ENCODE data around the gene C2orf74.

Gene C2orf74

DNA sequence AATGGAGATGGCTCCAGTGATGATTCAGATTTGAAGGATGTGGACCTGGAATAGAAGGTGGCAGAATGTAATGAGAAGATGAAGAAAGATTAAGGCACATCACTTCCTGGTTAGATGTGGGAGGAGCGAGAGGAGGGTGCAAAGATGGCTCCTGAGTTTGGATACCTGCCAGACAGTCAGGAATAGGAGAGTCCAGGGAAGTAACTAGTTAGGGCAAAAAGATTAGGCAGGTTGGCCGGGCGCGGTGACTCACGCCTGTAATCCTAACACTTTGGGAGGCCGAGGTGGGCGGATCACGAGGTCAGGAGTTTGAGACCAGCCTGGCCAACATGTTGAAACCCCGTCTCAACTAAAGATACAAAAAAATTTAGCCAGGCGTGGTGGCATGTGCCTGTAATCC, 5.6 kb downstream of the C2orf74 start:
- H3F3A ChIP-seq (ENCODE audit: insufficient read depth): no peaks in the 10 kb centered on the region
- no peaks in the 10 kb centered on the region for H3K79me2 ChIP-seq (ENCODE audit: insufficient read depth, low read length)
- H3K27me3 ChIP-seq (ENCODE audit: low read length): no peaks in the 10 kb centered on the region
- 0 out of 2 replicates have a peak, but pooled peaks cover 2% of the 10 kb centered on the region for H3K36me3 ChIP-seq (ENCODE audit: low read length)
- no peak overlapping the region for H3K27ac ChIP-seq (ENCODE audit: low read depth, low read length)
- no peak for TF ChIP-seq EZH2phosphoT487 (conservative IDR thresholded peaks at IDR 0.05; ENCODE audit: low read length)
- TF ChIP-seq, protein P1, sequence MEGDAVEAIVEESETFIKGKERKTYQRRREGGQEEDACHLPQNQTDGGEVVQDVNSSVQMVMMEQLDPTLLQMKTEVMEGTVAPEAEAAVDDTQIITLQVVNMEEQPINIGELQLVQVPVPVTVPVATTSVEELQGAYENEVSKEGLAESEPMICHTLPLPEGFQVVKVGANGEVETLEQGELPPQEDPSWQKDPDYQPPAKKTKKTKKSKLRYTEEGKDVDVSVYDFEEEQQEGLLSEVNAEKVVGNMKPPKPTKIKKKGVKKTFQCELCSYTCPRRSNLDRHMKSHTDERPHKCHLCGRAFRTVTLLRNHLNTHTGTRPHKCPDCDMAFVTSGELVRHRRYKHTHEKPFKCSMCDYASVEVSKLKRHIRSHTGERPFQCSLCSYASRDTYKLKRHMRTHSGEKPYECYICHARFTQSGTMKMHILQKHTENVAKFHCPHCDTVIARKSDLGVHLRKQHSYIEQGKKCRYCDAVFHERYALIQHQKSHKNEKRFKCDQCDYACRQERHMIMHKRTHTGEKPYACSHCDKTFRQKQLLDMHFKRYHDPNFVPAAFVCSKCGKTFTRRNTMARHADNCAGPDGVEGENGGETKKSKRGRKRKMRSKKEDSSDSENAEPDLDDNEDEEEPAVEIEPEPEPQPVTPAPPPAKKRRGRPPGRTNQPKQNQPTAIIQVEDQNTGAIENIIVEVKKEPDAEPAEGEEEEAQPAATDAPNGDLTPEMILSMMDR (IDR thresholded peaks at IDR 0.05; ENCODE audit: insufficient read depth, low read length, poor library complexity, severe bottlenecking): no peak
- no peak overlapping the region for H3K4me3 ChIP-seq (ENCODE audit: insufficient read depth, low read length, poor library complexity, severe bottlenecking)
- H3K9ac ChIP-seq (ENCODE audit: low read length): no peak overlapping the region
- H3K9me3 ChIP-seq (ENCODE audit: insufficient read depth, low read length): no peaks in the 10 kb centered on the region
- no peak overlapping the region for H2AFZ ChIP-seq (ENCODE audit: low read depth, low read length, severe bottlenecking)
- no peak overlapping the region for H3K4me2 ChIP-seq (ENCODE audit: low read depth, low read length, poor library complexity, severe bottlenecking)
- no peaks in the 10 kb centered on the region for H3K9me2 ChIP-seq (replicated peaks; ENCODE audit: insufficient read depth, low read length)
- H4K20me1 ChIP-seq (ENCODE audit: low read depth, low read length): no peaks in the 10 kb centered on the region

DNA sequence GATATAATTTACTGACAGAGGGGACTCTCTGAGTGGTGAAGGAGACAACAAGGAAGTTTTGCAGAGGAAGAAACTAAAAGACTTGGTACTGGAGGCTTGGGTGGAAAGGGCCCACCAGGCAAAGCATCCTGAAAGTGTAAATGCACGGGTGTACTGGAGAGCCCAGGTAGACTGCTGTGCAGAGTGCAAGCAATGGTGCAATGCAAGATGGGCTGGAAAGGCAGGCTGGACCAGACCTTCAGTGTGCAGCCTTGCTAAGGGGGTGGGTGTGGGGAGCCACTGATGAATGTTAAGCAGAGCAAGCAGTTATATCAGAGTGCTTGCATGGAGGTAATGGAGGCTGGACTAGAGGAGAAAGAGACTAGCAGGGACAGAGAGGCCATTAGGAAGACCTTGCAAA, 10.7 kb downstream of the C2orf74 start:
- TF ChIP-seq EZH2phosphoT487 (conservative IDR thresholded peaks at IDR 0.05; ENCODE audit: low read length): no peak
- TF ChIP-seq, protein P1 (IDR thresholded peaks at IDR 0.05; ENCODE audit: insufficient read depth, low read length, poor library complexity, severe bottlenecking): no peak

GRCh38 chr2:61173116-61173515, 11.1 kb downstream of the C2orf74 start:
- no peaks in the 10 kb centered on the region for H3K27me3 ChIP-seq (ENCODE audit: low read length)
- peaks cover 7% of the 10 kb centered on the region; the same call in 1 of the 2 replicates for H3F3A ChIP-seq (ENCODE audit: insufficient read depth)
- H3K27ac ChIP-seq (ENCODE audit: low read depth, low read length): no peak overlapping the region
- H2AFZ ChIP-seq (ENCODE audit: low read depth, low read length, severe bottlenecking): no peak overlapping the region
- H3K79me2 ChIP-seq (ENCODE audit: insufficient read depth, low read length): no peaks in the 10 kb centered on the region
- no peaks in the 10 kb centered on the region for H4K20me1 ChIP-seq (ENCODE audit: low read depth, low read length)
- H3K36me3 ChIP-seq (ENCODE audit: low read length): no peaks in the 10 kb centered on the region
- no peak overlapping the region for H3K9ac ChIP-seq (ENCODE audit: low read length)
- H3K9me3 ChIP-seq (ENCODE audit: insufficient read depth, low read length): no peaks in the 10 kb centered on the region
- H3K9me2 ChIP-seq (replicated peaks; ENCODE audit: insufficient read depth, low read length): no peaks in the 10 kb centered on the region
- TF ChIP-seq, protein P1 (IDR thresholded peaks at IDR 0.05; ENCODE audit: insufficient read depth, low read length, poor library complexity, severe bottlenecking): no peak
- TF ChIP-seq EZH2phosphoT487 (conservative IDR thresholded peaks at IDR 0.05; ENCODE audit: low read length): no peak
- H3K4me3 ChIP-seq (ENCODE audit: insufficient read depth, low read length, poor library complexity, severe bottlenecking): no peak overlapping the region
- H3K4me2 ChIP-seq (ENCODE audit: low read depth, low read length, poor library complexity, severe bottlenecking): no peak overlapping the region

More for the DNA sequence above, 10.7 kb downstream of the C2orf74 start:
- peaks cover 7% of the 10 kb centered on the region; the same call in 1 of the 2 replicates for H3F3A ChIP-seq (ENCODE audit: insufficient read depth)
- H3K4me3 ChIP-seq (ENCODE audit: insufficient read depth, low read length, poor library complexity, severe bottlenecking): no peak overlapping the region
- no peak overlapping the region for H3K27ac ChIP-seq (ENCODE audit: low read depth, low read length)
- H2AFZ ChIP-seq (ENCODE audit: low read depth, low read length, severe bottlenecking): no peak overlapping the region
- H3K9ac ChIP-seq (ENCODE audit: low read length): no peak overlapping the region
- H4K20me1 ChIP-seq (ENCODE audit: low read depth, low read length): no peaks in the 10 kb centered on the region
- H3K27me3 ChIP-seq (ENCODE audit: low read length): no peaks in the 10 kb centered on the region
- H3K4me2 ChIP-seq (ENCODE audit: low read depth, low read length, poor library complexity, severe bottlenecking): no peak overlapping the region
- H3K79me2 ChIP-seq (ENCODE audit: insufficient read depth, low read length): no peaks in the 10 kb centered on the region
- no peaks in the 10 kb centered on the region for H3K9me3 ChIP-seq (ENCODE audit: insufficient read depth, low read length)
- no peaks in the 10 kb centered on the region for H3K9me2 ChIP-seq (replicated peaks; ENCODE audit: insufficient read depth, low read length)
- H3K36me3 ChIP-seq (ENCODE audit: low read length): no peaks in the 10 kb centered on the region

Data from SU-DHL-6 (cell line).